KMS-11 (cell line): ENCODE data around the gene DAB1.

ENCODE experiments used
- H2AFZ ChIP-seq: fragments of 200-600 bp; sonication (generic); 2 replicates; pipeline ENCODE4 v1.6.1; 2016; ENCODE audit warnings: antibody characterized with exemption, mixed run types, low read depth
- H3K27ac ChIP-seq: fragments of 200-600 bp; sonication (generic); 2 replicates; pipeline ENCODE4 v1.6.1; 2016; ENCODE audit warnings: mild to moderate bottlenecking, mixed run types
- H3K27me3 ChIP-seq: fragments of 200-600 bp; sonication (generic); 2 replicates; pipeline ENCODE4 v1.6.1; 2017; ENCODE audit warnings: mild to moderate bottlenecking, low read depth, mixed run types, moderate library complexity; ENCODE audit not compliant: insufficient read depth
- H3K36me3 ChIP-seq: fragments of 200-600 bp; sonication (generic); 2 replicates; pipeline ENCODE4 v1.6.1; 2017; ENCODE audit warnings: mild to moderate bottlenecking, mixed run types; ENCODE audit not compliant: insufficient read depth
- H3K4me1 ChIP-seq: fragments of 200-600 bp; sonication (generic); 2 replicates; pipeline ENCODE4 v1.6.1; 2016; ENCODE audit warnings: mild to moderate bottlenecking, low read depth, mixed run types; ENCODE audit not compliant: poor library complexity, severe bottlenecking
- H3K4me2 ChIP-seq: fragments of 200-600 bp; sonication (generic); 2 replicates; pipeline ENCODE4 v1.7.0; 2016; ENCODE audit warnings: mild to moderate bottlenecking, mixed run types
- H3K4me3 ChIP-seq: fragments of 200-600 bp; sonication (generic); IDR thresholded peaks from 2 replicates; pipeline ENCODE4 v1.6.1; 2017; ENCODE audit warnings: low read depth, low read length, mixed read lengths; ENCODE audit not compliant: insufficient read depth
- H3K79me2 ChIP-seq: fragments of 200-600 bp; sonication (generic); 2 replicates; pipeline ENCODE4 v1.6.1; 2016; ENCODE audit warnings: low read depth, mixed run types; ENCODE audit not compliant: insufficient read depth
- H3K9ac ChIP-seq: fragments of 200-600 bp; sonication (generic); 2 replicates; pipeline ENCODE4 v1.6.1; 2016; ENCODE audit warnings: mild to moderate bottlenecking, mixed run types
- H4K20me1 ChIP-seq: fragments of 200-600 bp; sonication (generic); 2 replicates; pipeline ENCODE4 v1.6.1; 2016; ENCODE audit warnings: mild to moderate bottlenecking, mixed run types; ENCODE audit not compliant: insufficient read depth
- TF ChIP-seq, protein P1 (sequence below): fragments of 200-600 bp; sonication (generic); conservative IDR thresholded peaks from 2 replicates; pipeline ENCODE4 v1.6.1; 2017; ENCODE audit warnings: low read depth, mild to moderate bottlenecking, antibody characterized with exemption, low read length, moderate library complexity, mixed read lengths

Gene DAB1

DNA sequence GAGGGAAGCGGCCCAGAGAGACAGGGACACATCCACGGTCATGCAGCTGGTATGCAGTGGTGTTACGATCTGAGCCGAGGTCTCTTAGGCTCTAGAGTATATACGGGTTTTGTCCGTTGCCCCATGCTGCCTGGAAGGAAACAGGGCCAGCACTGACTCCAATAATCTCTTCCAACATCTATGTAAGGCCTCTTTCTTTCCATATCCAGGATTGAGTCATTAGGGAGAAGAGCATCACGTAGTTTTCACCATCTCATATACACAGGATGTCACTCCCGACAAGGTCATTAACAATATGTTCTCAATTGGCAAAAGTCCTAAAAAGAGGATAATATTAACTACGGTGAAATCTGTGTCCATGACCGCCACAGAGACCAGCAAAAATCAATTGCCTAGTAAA lies 462.4 kb downstream of the DAB1 start:
- Histone ChIP-seq H3K4me3 (no peak overlapping the region), H3K36me3 (no peaks in the 10 kb centered on the region), H3K79me2 (no peaks in the 10 kb centered on the region), H3K27ac (no peak overlapping the region), H4K20me1 (no peaks in the 10 kb centered on the region), H3K27me3 (no peaks in the 10 kb centered on the region), H3K4me1 (no peaks in the 10 kb centered on the region), H3K4me2 (no peak overlapping the region), H3K9ac (no peak overlapping the region), H2AFZ (no peak overlapping the region)
- TF ChIP-seq, protein P1, sequence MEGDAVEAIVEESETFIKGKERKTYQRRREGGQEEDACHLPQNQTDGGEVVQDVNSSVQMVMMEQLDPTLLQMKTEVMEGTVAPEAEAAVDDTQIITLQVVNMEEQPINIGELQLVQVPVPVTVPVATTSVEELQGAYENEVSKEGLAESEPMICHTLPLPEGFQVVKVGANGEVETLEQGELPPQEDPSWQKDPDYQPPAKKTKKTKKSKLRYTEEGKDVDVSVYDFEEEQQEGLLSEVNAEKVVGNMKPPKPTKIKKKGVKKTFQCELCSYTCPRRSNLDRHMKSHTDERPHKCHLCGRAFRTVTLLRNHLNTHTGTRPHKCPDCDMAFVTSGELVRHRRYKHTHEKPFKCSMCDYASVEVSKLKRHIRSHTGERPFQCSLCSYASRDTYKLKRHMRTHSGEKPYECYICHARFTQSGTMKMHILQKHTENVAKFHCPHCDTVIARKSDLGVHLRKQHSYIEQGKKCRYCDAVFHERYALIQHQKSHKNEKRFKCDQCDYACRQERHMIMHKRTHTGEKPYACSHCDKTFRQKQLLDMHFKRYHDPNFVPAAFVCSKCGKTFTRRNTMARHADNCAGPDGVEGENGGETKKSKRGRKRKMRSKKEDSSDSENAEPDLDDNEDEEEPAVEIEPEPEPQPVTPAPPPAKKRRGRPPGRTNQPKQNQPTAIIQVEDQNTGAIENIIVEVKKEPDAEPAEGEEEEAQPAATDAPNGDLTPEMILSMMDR, result no peak

DNA sequence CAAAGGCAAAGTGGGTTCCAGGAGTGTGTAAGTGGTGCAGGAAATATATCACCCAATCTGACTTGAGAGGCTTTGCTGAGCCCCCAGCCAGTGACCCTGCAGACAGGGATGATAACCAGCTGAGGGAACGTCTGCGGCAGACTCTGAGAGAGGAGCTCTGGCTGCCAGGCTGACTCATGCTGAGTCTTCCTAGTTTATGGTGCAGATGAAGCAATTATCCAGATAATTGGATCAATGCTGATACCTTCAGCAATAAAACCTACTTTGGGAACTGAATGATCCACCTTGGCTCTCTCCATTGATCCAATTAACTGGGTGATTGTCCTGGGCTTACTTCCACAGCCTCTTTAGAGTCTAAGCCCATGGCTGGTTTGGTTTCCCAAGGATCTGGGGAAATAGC lies 465.3 kb downstream of the DAB1 start:
- Histone ChIP-seq H3K4me1 (no peaks in the 10 kb centered on the region), H3K79me2 (no peaks in the 10 kb centered on the region), H3K4me3 (no peak overlapping the region), H4K20me1 (no peaks in the 10 kb centered on the region), H3K36me3 (no peaks in the 10 kb centered on the region), H3K4me2 (no peak overlapping the region), H3K27ac (no peak overlapping the region), H3K9ac (no peak overlapping the region), H2AFZ (no peak overlapping the region), H3K27me3 (no peaks in the 10 kb centered on the region)
- TF ChIP-seq, protein P1, result no peak

DNA sequence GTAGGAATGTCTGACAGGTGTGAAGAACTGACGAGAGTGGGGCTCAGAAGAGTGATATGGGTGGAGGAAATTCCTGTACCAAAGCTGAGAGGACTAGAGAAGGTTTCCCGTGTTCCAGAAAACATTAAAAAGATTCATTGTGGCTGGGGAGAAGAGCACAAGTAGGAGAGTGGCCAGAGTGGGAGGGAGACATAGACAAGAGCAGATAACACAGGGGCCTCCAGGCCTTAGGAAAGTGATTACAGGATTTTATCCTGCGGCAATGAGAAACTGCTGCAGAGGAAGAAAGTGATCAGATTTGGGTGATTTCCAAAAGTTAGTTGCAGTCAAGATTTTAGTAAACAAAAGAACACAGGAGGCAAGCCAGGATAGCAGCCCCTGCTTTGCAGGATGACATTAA lies 465.9 kb downstream of the DAB1 start:
- H3K79me2 ChIP-seq, result no peaks in the 10 kb centered on the region
- H3K9ac ChIP-seq, result no peak overlapping the region
- H3K4me3 ChIP-seq, result no peak overlapping the region
- H3K36me3 ChIP-seq, result no peaks in the 10 kb centered on the region
- no peak overlapping the region for H2AFZ ChIP-seq
- H3K27me3 ChIP-seq, result no peaks in the 10 kb centered on the region
- H3K27ac ChIP-seq, result no peak overlapping the region
- H4K20me1 ChIP-seq, result no peaks in the 10 kb centered on the region
- TF ChIP-seq, protein P1, result no peak
- H3K4me1 ChIP-seq, result no peaks in the 10 kb centered on the region
- H3K4me2 ChIP-seq, result no peak overlapping the region

DNA sequence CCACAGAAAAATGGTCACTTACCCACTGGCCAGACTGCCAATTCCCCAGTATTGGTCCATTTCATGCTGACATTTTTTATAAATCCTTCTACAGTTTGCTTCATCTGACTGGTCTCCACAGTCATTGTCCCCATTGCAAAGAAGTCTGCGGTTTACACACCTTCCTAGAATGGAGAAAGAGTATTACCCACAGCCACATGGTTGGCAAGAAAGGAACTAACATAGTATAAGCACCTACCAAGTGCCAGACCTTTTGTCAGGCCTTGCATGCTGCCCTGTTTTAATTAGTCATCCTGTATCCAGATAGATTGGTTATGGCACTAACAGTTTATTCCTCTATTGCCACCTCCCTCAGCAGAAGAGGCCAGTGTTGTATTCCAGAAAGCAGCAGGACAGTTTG lies 469.2 kb downstream of the DAB1 start:
- Histone ChIP-seq H3K27ac (no peak overlapping the region), H3K9ac (no peak overlapping the region), H3K36me3 (no peaks in the 10 kb centered on the region), H2AFZ (no peak overlapping the region), H3K4me3 (no peak overlapping the region), H4K20me1 (no peaks in the 10 kb centered on the region), H3K79me2 (no peaks in the 10 kb centered on the region), H3K4me2 (no peak overlapping the region), H3K4me1 (no peaks in the 10 kb centered on the region), H3K27me3 (no peaks in the 10 kb centered on the region)
- TF ChIP-seq, protein P1, result no peak

DNA sequence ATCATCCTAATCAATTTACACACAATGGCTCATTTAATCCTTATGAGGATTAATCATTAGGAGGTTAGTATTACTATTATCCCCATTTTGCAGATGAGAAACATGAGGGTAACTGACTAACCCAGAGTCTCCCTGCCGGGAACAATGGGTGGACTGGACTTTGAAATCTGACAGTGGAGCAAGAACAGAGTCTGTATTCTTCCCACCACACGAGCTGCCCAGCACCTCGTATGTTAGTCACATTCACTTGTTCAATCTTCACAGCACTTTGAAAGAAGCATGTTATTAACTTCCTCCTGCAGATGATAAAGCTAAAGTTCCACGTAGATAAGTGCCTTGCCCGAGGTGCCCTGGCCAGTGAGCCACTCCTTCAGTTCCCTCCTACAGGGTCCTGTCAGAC lies 470.5 kb downstream of the DAB1 start:
- no peak overlapping the region for H3K9ac ChIP-seq
- H3K36me3 ChIP-seq, result no peaks in the 10 kb centered on the region
- H4K20me1 ChIP-seq, result no peaks in the 10 kb centered on the region
- no peak overlapping the region for H2AFZ ChIP-seq
- no peak overlapping the region for H3K27ac ChIP-seq
- H3K4me1 ChIP-seq, result no peaks in the 10 kb centered on the region
- H3K79me2 ChIP-seq, result no peaks in the 10 kb centered on the region
- no peaks in the 10 kb centered on the region for H3K27me3 ChIP-seq
- TF ChIP-seq, protein P1, result no peak
- no peak overlapping the region for H3K4me3 ChIP-seq
- no peak overlapping the region for H3K4me2 ChIP-seq
